Measurements from ENCODE around the gene RND2. TPM values are rescaled to one million over a fixed set of nuclear protein-coding genes. Genes with fewer than 3 reads are reported as not detected.

Gene RND2
- total and polyA plus RNA-seq, 9 of the 15 experiments (the other 6 are each of a cell fraction or from before 2014, with no cell fraction given), result 0.15 to 1.9 (median 0.98) TPM

DNA sequence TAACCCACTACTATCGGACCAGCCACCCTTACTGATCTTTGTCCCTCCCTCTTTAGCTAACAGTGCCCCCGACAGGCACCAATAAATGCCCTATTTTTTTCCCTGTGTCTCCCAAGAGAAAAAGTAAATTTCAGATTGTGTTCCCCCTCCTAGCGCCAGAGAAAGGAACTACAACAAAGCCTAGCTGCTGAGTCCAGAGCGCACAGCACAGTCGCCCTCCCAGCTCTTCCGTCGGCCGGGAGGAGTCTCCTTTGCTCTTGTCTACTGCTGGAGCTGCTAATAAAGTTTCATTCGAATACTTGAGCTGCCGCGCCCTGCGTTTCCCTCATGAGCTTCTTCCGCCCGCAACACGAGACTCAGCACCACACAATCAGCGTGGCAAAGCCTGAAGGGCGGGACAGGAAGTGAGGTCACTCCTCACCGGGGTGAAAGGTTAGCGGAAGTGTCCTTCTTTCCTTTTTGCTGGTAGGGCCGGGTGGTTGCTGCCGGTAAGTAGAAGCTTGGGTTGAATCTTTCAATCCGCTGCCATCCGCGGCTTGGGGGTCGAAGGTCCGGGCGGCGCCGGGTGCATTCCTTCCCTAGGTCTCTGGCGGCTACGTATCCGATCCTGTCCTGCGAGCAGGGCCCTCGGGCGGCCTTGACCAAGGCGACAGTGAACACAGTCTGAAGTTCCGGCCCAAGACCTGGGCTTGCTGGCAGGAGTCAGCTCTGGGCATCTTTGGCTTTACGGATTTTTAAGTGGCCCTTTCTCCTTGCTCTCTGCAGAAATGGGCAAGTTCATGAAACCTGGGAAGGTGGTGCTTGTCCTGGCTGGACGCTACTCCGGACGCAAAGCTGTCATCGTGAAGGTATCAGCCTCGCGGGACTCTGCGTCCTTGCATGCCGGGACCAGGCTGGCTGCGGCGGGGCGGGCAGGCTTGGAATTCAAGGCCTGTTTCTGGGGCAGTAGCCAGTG is 26.8 kb upstream of the RND2 start, which contains the start of gene RPL27 (continued):
- TF ChIP-seq SRF (CRISPR knock-in tag; IDR thresholded peaks at IDR 0.05), result peak in 1 of 2 experiments; percentile 83; a peak in 1 of 4 replicates
- peak; percentile 73; the same call in 1 of the 2 replicates for TF ChIP-seq SMC3 (conservative IDR thresholded peaks at IDR 0.05; ENCODE audit: insufficient read depth, low read depth, low read length)
- TF ChIP-seq, protein P1, sequence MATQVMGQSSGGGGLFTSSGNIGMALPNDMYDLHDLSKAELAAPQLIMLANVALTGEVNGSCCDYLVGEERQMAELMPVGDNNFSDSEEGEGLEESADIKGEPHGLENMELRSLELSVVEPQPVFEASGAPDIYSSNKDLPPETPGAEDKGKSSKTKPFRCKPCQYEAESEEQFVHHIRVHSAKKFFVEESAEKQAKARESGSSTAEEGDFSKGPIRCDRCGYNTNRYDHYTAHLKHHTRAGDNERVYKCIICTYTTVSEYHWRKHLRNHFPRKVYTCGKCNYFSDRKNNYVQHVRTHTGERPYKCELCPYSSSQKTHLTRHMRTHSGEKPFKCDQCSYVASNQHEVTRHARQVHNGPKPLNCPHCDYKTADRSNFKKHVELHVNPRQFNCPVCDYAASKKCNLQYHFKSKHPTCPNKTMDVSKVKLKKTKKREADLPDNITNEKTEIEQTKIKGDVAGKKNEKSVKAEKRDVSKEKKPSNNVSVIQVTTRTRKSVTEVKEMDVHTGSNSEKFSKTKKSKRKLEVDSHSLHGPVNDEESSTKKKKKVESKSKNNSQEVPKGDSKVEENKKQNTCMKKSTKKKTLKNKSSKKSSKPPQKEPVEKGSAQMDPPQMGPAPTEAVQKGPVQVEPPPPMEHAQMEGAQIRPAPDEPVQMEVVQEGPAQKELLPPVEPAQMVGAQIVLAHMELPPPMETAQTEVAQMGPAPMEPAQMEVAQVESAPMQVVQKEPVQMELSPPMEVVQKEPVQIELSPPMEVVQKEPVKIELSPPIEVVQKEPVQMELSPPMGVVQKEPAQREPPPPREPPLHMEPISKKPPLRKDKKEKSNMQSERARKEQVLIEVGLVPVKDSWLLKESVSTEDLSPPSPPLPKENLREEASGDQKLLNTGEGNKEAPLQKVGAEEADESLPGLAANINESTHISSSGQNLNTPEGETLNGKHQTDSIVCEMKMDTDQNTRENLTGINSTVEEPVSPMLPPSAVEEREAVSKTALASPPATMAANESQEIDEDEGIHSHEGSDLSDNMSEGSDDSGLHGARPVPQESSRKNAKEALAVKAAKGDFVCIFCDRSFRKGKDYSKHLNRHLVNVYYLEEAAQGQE (IDR thresholded peaks at IDR 0.05; ENCODE audit: borderline replicate concordance), result peak; percentile 64; the same call in 1 of the 2 replicates
- TF ChIP-seq, protein P1 (CRISPR knock-in tag; IDR thresholded peaks at IDR 0.05; ENCODE audit: low read depth), result 0 out of 2 replicates have a peak, but pooled peaks have one; percentile 25
- TF ChIP-seq FOXA3 (CRISPR knock-in tag; conservative IDR thresholded peaks at IDR 0.05 in 1 of 2, IDR thresholded peaks at IDR 0.05 in 1 of 2), result no peak
- no peak for TF ChIP-seq OTX1 (CRISPR knock-in tag; IDR thresholded peaks at IDR 0.05)
- TF ChIP-seq RREB1 (CRISPR knock-in tag; IDR thresholded peaks at IDR 0.05), result no peak
- no peak for TF ChIP-seq HDGF (IDR thresholded peaks at IDR 0.05)
- TF ChIP-seq RHOXF2B (CRISPR knock-in tag; conservative IDR thresholded peaks at IDR 0.05), result no peak
- TF ChIP-seq ZBTB7A (IDR thresholded peaks at IDR 0.05; ENCODE audit: borderline replicate concordance, control insufficient read depth, low read depth, low read length), result peak; percentile 30; the same call in 1 of the 2 replicates
- TF ChIP-seq FOXM1 (IDR thresholded peaks at IDR 0.05; ENCODE audit: low read depth), result no peak; the same call in 1 of the 2 replicates
- TF ChIP-seq FOXM1 (CRISPR knock-in tag; IDR thresholded peaks at IDR 0.05; ENCODE audit: low read depth), result no peak

Data from K562 (cell line).